NB4 (cell line): Measurements from ENCODE around the gene EXOC6B.

Source experiments
- DNase-seq: peaks from one replicate; pipeline ENCODE4 v3.0.0; 2010; ENCODE audit warnings: low read depth
- H3K4me3 ChIP-seq: one replicate; pipeline ENCODE4 v1.5.1; 2011; ENCODE audit warnings: mild to moderate bottlenecking, low read depth, low read length, moderate library complexity
- CTCF ChIP-seq: IDR thresholded peaks from one replicate; pipeline ENCODE4 v1.5.1; 2012; ENCODE audit warnings: low read depth, low read length
- MAX ChIP-seq: IDR thresholded peaks from 2 replicates; pipeline ENCODE4 v1.6.1; 2011; ENCODE audit warnings: low read depth, low read length
- MYC ChIP-seq: IDR thresholded peaks from 2 replicates; pipeline ENCODE4 v1.6.1; 2011; ENCODE audit warnings: low read depth, low read length
- POLR2A ChIP-seq: IDR thresholded peaks from 2 replicates; pipeline ENCODE4 v1.6.1; 2011; ENCODE audit warnings: mild to moderate bottlenecking; ENCODE audit not compliant: insufficient read length; ENCODE audit errors: extremely low read depth

EXOC6B gene

GRCh38 chr2:72145289-72145657, 680.6 kb downstream of the EXOC6B start:
- TF ChIP-seq POLR2A: no peak
- no peak for TF ChIP-seq MYC
- TF ChIP-seq CTCF: no peak
- no peak for TF ChIP-seq MAX
- DNase-seq: no peak
- H3K4me3 ChIP-seq: no peak overlapping the region

- H3K4me3 ChIP-seq: no peak overlapping the region
- no peak for TF ChIP-seq MAX
- no peak for TF ChIP-seq MYC
- no peak for TF ChIP-seq POLR2A
- TF ChIP-seq CTCF: no peak
- DNase-seq: no peak
Measured at GRCh38 chr2:72144632-72145288, 681.1 kb downstream of the EXOC6B start.

- no peak for DNase-seq
- H3K4me3 ChIP-seq: no peak overlapping the region
- TF ChIP-seq MYC (no peak), MAX (no peak), POLR2A (no peak), CTCF (no peak)
Measured at GRCh38 chr2:72144274-72144631, 681.6 kb downstream of the EXOC6B start.

GRCh38 chr2:72143441-72144273, 682.2 kb downstream of the EXOC6B start:
- TF ChIP-seq CTCF (no peak), MAX (no peak), MYC (no peak), POLR2A (no peak)
- DNase-seq: no peak
- H3K4me3 ChIP-seq: no peak overlapping the region

- peak; percentile 37 for DNase-seq
- TF ChIP-seq POLR2A: no peak
- no peak for TF ChIP-seq MAX
- no peak for TF ChIP-seq CTCF
- TF ChIP-seq MYC: no peak
- no peak overlapping the region for H3K4me3 ChIP-seq
Measured at GRCh38 chr2:72142570-72143440, 683.0 kb downstream of the EXOC6B start.
